ENCODE data around the gene SCYL1. TPM values are rescaled to one million over a fixed set of nuclear protein-coding genes. Genes with fewer than 3 reads are reported as not detected.

The SCYL1 gene
- total RNA-seq, 1 donor from 2014 or later: 16.9 TPM

GRCh38 chr11:65485920-65486219, 39.0 kb upstream of the SCYL1 start:
- Histone ChIP-seq H2AFZ (replicated peaks) (no peak overlapping the region), H3K27ac (no peak overlapping the region), H3F3A (ENCODE audit: low read depth) (peaks cover 58% of the 10 kb centered on the region), H3K9ac (no peak overlapping the region), H4K20me1 (ENCODE audit: low read depth) (no peaks in the 10 kb centered on the region), H3K27me3 (no peaks in the 10 kb centered on the region), H3K9me3 (ENCODE audit: low read depth) (no peaks in the 10 kb centered on the region), H3K4me3 (no peak overlapping the region), H3K79me2 (ENCODE audit: low read depth) (peaks cover 59% of the 10 kb centered on the region), H3K4me2 (peak overlapping the region; percentile 53), H3K36me3 (no peaks in the 10 kb centered on the region), H3K4me1 (peaks cover 54% of the 10 kb centered on the region)
- Mint-ChIP-seq H3K9me3 (no peaks in the 10 kb centered on the region), H3K27ac (peak overlapping the region; percentile 98), H3K4me3 (no peak overlapping the region), H3K27me3 (ENCODE audit: insufficient read depth, low read depth) (peaks cover 8% of the 10 kb centered on the region), H3K36me3 (no peaks in the 10 kb centered on the region), H3K4me1 (peaks cover 69% of the 10 kb centered on the region)
- no peak for DNase-seq (ENCODE audit: low spot score)
- TF ChIP-seq EZH2phosphoT487 (IDR thresholded peaks at IDR 0.05): no peak
- TF ChIP-seq EZH2 (IDR thresholded peaks at IDR 0.05): no peak
- no peak for TF ChIP-seq CTCF (IDR thresholded peaks at IDR 0.05)

GRCh38 chr11:65486570-65487466, 38.1 kb upstream of the SCYL1 start:
- H3K4me1 Mint-ChIP-seq: peaks cover 75% of the 10 kb centered on the region

GRCh38 chr11:65487467-65488272, 37.2 kb upstream of the SCYL1 start:
- Histone ChIP-seq H2AFZ (replicated peaks) (peak overlapping the region; percentile 30), H3K27me3 (no peaks in the 10 kb centered on the region), H3K9ac (no peak overlapping the region), H3K4me1 (peaks cover 72% of the 10 kb centered on the region), H3F3A (ENCODE audit: low read depth) (peaks cover 76% of the 10 kb centered on the region), H4K20me1 (ENCODE audit: low read depth) (no peaks in the 10 kb centered on the region), H3K27ac (peak overlapping the region; percentile 91), H3K79me2 (ENCODE audit: low read depth) (peaks cover 69% of the 10 kb centered on the region), H3K9me3 (ENCODE audit: low read depth) (no peaks in the 10 kb centered on the region), H3K4me2 (peak overlapping the region; percentile 80), H3K4me3 (peak overlapping the region; percentile 37), H3K36me3 (no peaks in the 10 kb centered on the region)
- peaks cover 79% of the 10 kb centered on the region for H3K4me1 Mint-ChIP-seq
- no peaks in the 10 kb centered on the region for H3K36me3 Mint-ChIP-seq
- peak; percentile 99 for DNase-seq (ENCODE audit: low spot score)
- peak overlapping the region; percentile 100 for H3K27ac Mint-ChIP-seq
- H3K9me3 Mint-ChIP-seq: no peaks in the 10 kb centered on the region
- no peak for TF ChIP-seq CTCF (IDR thresholded peaks at IDR 0.05)
- TF ChIP-seq EZH2 (IDR thresholded peaks at IDR 0.05): no peak
- no peak for TF ChIP-seq EZH2phosphoT487 (IDR thresholded peaks at IDR 0.05)
- peaks cover 5% of the 10 kb centered on the region for H3K27me3 Mint-ChIP-seq (ENCODE audit: insufficient read depth, low read depth)
- peak overlapping the region; percentile 82 for H3K4me3 Mint-ChIP-seq

More at GRCh38 chr11:65486570-65487466, 38.1 kb upstream of the SCYL1 start:
- H3K9me3 ChIP-seq (ENCODE audit: low read depth): no peaks in the 10 kb centered on the region
- peak overlapping the region; percentile 82 for H3K4me3 Mint-ChIP-seq
- H3K36me3 Mint-ChIP-seq: no peaks in the 10 kb centered on the region
- peaks cover 63% of the 10 kb centered on the region for H3K4me1 ChIP-seq
- no peak overlapping the region for H3K9ac ChIP-seq
- H3K9me3 Mint-ChIP-seq: no peaks in the 10 kb centered on the region
- no peak overlapping the region for H2AFZ ChIP-seq (replicated peaks)
- H3K27me3 ChIP-seq: no peaks in the 10 kb centered on the region
- DNase-seq (ENCODE audit: low spot score): no peak
- H3K4me3 ChIP-seq: no peak overlapping the region
- H3K27ac Mint-ChIP-seq: peak overlapping the region; percentile 100
- H3K27ac ChIP-seq: peak overlapping the region; percentile 81
- peak overlapping the region; percentile 13 for H3K4me2 ChIP-seq
- H3K27me3 Mint-ChIP-seq (ENCODE audit: insufficient read depth, low read depth): peaks cover 8% of the 10 kb centered on the region
- peaks cover 68% of the 10 kb centered on the region for H3F3A ChIP-seq (ENCODE audit: low read depth)
- H4K20me1 ChIP-seq (ENCODE audit: low read depth): no peaks in the 10 kb centered on the region
- TF ChIP-seq CTCF (IDR thresholded peaks at IDR 0.05) (no peak), EZH2 (IDR thresholded peaks at IDR 0.05) (no peak), EZH2phosphoT487 (IDR thresholded peaks at IDR 0.05) (no peak)
- peaks cover 61% of the 10 kb centered on the region for H3K79me2 ChIP-seq (ENCODE audit: low read depth)
- no peaks in the 10 kb centered on the region for H3K36me3 ChIP-seq

Measured in neural progenitor cell (in vitro differentiated cells).